Measurements from ENCODE around the gene CALML3. TPM values are rescaled to one million over a fixed set of nuclear protein-coding genes. Genes with fewer than 3 reads are reported as not detected.

The CALML3 gene
- total and polyA plus RNA-seq, 7 donors: 0.03 TPM; not detected in 6

- DNase-seq (peak in 1 of 2 donors; percentile 45), ATAC-seq (no peak)
- H3K27me3 ChIP-seq (ENCODE audit: insufficient read depth in 3 of 3, low read length in 2 of 3): no peaks in the 10 kb centered on the region
- no peaks in the 10 kb centered on the region for H3K36me3 ChIP-seq (ENCODE audit: insufficient read depth in 1 of 2, low read depth in 1 of 2)
- no peak overlapping the region for H3K4me3 ChIP-seq
- no peak for TF ChIP-seq CTCF (IDR thresholded peaks at IDR 0.05)
- no peak overlapping the region for H3K27ac ChIP-seq
- H3K4me1 ChIP-seq: no peaks in the 10 kb centered on the region
- 66 to 79% (median 71%) methylated on average over 9 of the region's 9 CpGs for WGBS, 3 donors
- intact Hi-C loops (cut with DNase I): no loop called here
- H3K9me3 ChIP-seq: no peaks in the 10 kb centered on the region
Observed at GRCh38 chr10:5486853-5487235, 37.9 kb upstream of the CALML3 start.

- H3K4me3 ChIP-seq: no peak overlapping the region
- 79 to 81% (median 81%) methylated on average over 27 of the region's 27 CpGs for WGBS, 3 donors
- H3K36me3 ChIP-seq (ENCODE audit: insufficient read depth in 1 of 2, low read depth in 1 of 2): no peaks in the 10 kb centered on the region
- DNase-seq (peak in 1 of 2 donors; percentile 49), ATAC-seq (peak in 2 of 4 donors; percentile 43 to 78)
- H3K4me1 ChIP-seq: no peaks in the 10 kb centered on the region
- TF ChIP-seq CTCF (IDR thresholded peaks at IDR 0.05): no peak
- no peaks in the 10 kb centered on the region for H3K27me3 ChIP-seq (ENCODE audit: insufficient read depth in 3 of 3, low read length in 2 of 3)
- peaks cover 4% of the 10 kb centered on the region for H3K9me3 ChIP-seq
- intact Hi-C loops (cut with DNase I): no loop called here
- H3K27ac ChIP-seq: no peak overlapping the region
Observed at GRCh38 chr10:5488272-5489161, 36.2 kb upstream of the CALML3 start.

GRCh38 chr10:5490032-5490431, 34.7 kb upstream of the CALML3 start:
- Histone ChIP-seq H3K9me3 (peaks cover 4% of the 10 kb centered on the region), H3K27ac (no peak overlapping the region), H3K36me3 (ENCODE audit: insufficient read depth in 1 of 2, low read depth in 1 of 2) (no peaks in the 10 kb centered on the region), H3K27me3 (ENCODE audit: insufficient read depth in 3 of 3, low read length in 2 of 3) (no peaks in the 10 kb centered on the region), H3K4me3 (no peak overlapping the region), H3K4me1 (no peaks in the 10 kb centered on the region)
- WGBS, 3 donors: 85 to 89% (median 89%) methylated on average over 4 of the region's 4 CpGs
- DNase-seq (no peak), ATAC-seq (no peak)
- intact Hi-C loops (cut with DNase I): no loop called here
- no peak for TF ChIP-seq CTCF (IDR thresholded peaks at IDR 0.05)

GRCh38 chr10:5490698-5491464, 33.9 kb upstream of the CALML3 start:
- WGBS, 3 donors: 79 to 82% (median 80%) methylated on average over 10 of the region's 10 CpGs

More at GRCh38 chr10:5490698-5491464, 33.9 kb upstream of the CALML3 start:
- Histone ChIP-seq H3K27ac (no peak overlapping the region), H3K36me3 (ENCODE audit: insufficient read depth in 1 of 2, low read depth in 1 of 2) (no peaks in the 10 kb centered on the region), H3K27me3 (ENCODE audit: insufficient read depth in 3 of 3, low read length in 2 of 3) (no peaks in the 10 kb centered on the region), H3K4me3 (no peak overlapping the region), H3K4me1 (no peaks in the 10 kb centered on the region), H3K9me3 (peaks cover 4% of the 10 kb centered on the region)
- DNase-seq (peak in 1 of 2 donors; percentile 3), ATAC-seq (no peak)
- intact Hi-C loops (cut with DNase I): no loop called here
- no peak for TF ChIP-seq CTCF (IDR thresholded peaks at IDR 0.05)
